ENCODE measurements around the gene EVX2. TPM values are rescaled to one million over a fixed set of nuclear protein-coding genes. Genes with fewer than 3 reads are reported as not detected.

The EVX2 gene
- total and polyA plus RNA-seq, 2 of the 13 experiments (the other 11 are each of a cell fraction or from before 2014, with no cell fraction given) = not detected

DNA sequence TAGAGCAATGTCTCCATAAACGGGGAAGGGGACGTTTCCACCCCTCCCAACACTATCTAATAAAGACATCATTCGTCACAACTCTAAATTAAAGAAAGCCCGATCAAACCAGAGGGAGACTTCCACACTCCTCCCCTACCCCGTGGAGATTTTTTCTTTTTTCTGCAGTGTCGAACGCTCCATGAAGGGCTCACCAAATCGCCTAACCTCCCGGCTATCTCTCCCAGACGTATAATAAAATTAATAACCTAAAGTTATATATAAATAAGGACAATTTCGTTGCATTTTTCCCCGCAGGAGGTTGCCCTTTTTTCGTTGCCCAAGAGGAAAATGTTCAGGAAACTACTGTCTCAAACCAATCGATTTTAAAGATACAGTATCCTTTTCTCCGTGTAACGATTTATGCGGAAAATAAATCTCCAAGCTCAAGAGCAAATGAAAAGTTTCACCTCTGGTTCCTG, 2.4 kb downstream of the EVX2 start:
- intact Hi-C loops (cut with micrococcal nuclease; ENCODE audit: unreplicated experiment) = no loop called here
- BruUV-seq (replicated peaks) = no TSS peak
- peaks cover 9% of the 10 kb centered on the region; the same call in 1 of the 2 replicates for H3K4me1 ChIP-seq (ENCODE audit: insufficient read depth, low read length)
- in situ Hi-C loops (cut with HindIII; ENCODE audit: extremely low pct_ligation_motif_present, low pct_unique_long_range_greater_than_20kb) = no loop called here
- H3K9ac ChIP-seq (ENCODE audit: insufficient read depth, low read depth, low read length) = no peak overlapping the region
- 44% methylated on average over 17 of the region's 17 CpGs for WGBS (ENCODE audit: low lambda C conversion rate)
- ATAC-seq (no peak), FAIRE-seq (no peak), DNase-seq (ENCODE audit: low spot score) (no peak)
- no peak for TF ChIP-seq ZNF460 (CRISPR knock-in tag; IDR thresholded peaks at IDR 0.05; ENCODE audit: borderline replicate concordance)
- TF ChIP-seq KDM3A (CRISPR knock-in tag; IDR thresholded peaks at IDR 0.05; ENCODE audit: low read depth) = no peak
- TF ChIP-seq, protein P1, sequence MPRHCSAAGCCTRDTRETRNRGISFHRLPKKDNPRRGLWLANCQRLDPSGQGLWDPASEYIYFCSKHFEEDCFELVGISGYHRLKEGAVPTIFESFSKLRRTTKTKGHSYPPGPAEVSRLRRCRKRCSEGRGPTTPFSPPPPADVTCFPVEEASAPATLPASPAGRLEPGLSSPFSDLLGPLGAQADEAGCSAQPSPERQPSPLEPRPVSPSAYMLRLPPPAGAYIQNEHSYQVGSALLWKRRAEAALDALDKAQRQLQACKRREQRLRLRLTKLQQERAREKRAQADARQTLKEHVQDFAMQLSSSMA (CRISPR knock-in tag; IDR thresholded peaks at IDR 0.05) = no peak
- no peak for TF ChIP-seq KDM2A (CRISPR knock-in tag; IDR thresholded peaks at IDR 0.05; ENCODE audit: borderline replicate concordance, low read depth)
- no peak for TF ChIP-seq ZNF672 (CRISPR knock-in tag; IDR thresholded peaks at IDR 0.05)
- no peak for TF ChIP-seq TOPORS (CRISPR knock-in tag; IDR thresholded peaks at IDR 0.05)
- TF ChIP-seq, protein P2, sequence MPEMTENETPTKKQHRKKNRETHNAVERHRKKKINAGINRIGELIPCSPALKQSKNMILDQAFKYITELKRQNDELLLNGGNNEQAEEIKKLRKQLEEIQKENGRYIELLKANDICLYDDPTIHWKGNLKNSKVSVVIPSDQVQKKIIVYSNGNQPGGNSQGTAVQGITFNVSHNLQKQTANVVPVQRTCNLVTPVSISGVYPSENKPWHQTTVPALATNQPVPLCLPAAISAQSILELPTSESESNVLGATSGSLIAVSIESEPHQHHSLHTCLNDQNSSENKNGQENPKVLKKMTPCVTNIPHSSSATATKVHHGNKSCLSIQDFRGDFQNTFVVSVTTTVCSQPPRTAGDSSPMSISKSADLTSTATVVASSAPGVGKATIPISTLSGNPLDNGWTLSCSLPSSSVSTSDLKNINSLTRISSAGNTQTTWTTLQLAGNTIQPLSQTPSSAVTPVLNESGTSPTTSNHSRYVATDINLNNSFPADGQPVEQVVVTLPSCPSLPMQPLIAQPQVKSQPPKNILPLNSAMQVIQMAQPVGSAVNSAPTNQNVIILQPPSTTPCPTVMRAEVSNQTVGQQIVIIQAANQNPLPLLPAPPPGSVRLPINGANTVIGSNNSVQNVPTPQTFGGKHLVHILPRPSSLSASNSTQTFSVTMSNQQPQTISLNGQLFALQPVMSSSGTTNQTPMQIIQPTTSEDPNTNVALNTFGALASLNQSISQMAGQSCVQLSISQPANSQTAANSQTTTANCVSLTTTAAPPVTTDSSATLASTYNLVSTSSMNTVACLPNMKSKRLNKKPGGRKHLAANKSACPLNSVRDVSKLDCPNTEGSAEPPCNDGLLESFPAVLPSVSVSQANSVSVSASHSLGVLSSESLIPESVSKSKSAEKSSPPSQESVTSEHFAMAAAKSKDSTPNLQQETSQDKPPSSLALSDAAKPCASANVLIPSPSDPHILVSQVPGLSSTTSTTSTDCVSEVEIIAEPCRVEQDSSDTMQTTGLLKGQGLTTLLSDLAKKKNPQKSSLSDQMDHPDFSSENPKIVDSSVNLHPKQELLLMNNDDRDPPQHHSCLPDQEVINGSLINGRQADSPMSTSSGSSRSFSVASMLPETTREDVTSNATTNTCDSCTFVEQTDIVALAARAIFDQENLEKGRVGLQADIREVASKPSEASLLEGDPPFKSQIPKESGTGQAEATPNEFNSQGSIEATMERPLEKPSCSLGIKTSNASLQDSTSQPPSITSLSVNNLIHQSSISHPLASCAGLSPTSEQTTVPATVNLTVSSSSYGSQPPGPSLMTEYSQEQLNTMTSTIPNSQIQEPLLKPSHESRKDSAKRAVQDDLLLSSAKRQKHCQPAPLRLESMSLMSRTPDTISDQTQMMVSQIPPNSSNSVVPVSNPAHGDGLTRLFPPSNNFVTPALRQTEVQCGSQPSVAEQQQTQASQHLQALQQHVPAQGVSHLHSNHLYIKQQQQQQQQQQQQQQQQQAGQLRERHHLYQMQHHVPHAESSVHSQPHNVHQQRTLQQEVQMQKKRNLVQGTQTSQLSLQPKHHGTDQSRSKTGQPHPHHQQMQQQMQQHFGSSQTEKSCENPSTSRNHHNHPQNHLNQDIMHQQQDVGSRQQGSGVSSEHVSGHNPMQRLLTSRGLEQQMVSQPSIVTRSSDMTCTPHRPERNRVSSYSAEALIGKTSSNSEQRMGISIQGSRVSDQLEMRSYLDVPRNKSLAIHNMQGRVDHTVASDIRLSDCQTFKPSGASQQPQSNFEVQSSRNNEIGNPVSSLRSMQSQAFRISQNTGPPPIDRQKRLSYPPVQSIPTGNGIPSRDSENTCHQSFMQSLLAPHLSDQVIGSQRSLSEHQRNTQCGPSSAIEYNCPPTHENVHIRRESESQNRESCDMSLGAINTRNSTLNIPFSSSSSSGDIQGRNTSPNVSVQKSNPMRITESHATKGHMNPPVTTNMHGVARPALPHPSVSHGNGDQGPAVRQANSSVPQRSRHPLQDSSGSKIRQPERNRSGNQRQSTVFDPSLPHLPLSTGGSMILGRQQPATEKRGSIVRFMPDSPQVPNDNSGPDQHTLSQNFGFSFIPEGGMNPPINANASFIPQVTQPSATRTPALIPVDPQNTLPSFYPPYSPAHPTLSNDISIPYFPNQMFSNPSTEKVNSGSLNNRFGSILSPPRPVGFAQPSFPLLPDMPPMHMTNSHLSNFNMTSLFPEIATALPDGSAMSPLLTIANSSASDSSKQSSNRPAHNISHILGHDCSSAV (CRISPR knock-in tag; IDR thresholded peaks at IDR 0.05; ENCODE audit: borderline replicate concordance) = no peak
- no peak for TF ChIP-seq TGIF2 (CRISPR knock-in tag; IDR thresholded peaks at IDR 0.05)
- no peak for TF ChIP-seq SNRNP70 (IDR thresholded peaks at IDR 0.05; ENCODE audit: low read depth, low read length)
- TF ChIP-seq ZNF430 (CRISPR knock-in tag; IDR thresholded peaks at IDR 0.05) = no peak
- TF ChIP-seq SALL2 (CRISPR knock-in tag; IDR thresholded peaks at IDR 0.05) = no peak
- TF ChIP-seq, protein P3, sequence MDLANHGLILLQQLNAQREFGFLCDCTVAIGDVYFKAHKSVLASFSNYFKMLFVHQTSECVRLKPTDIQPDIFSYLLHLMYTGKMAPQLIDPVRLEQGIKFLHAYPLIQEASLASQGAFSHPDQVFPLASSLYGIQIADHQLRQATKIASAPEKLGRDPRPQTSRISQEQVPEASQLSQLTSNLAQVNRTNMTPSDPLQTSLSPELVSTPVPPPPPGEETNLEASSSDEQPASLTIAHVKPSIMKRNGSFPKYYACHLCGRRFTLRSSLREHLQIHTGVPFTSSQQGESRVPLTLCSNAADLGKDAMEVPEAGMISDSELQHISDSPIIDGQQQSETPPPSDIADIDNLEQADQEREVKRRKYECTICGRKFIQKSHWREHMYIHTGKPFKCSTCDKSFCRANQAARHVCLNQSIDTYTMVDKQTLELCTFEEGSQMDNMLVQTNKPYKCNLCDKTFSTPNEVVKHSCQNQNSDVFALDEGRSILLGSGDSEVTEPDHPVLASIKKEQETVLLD (CRISPR knock-in tag; IDR thresholded peaks at IDR 0.05; ENCODE audit: low read depth) = no peak
- no peaks in the 10 kb centered on the region for H3K9me3 ChIP-seq (ENCODE audit: low read length)
- no peak overlapping the region for H3K4me2 ChIP-seq (ENCODE audit: low read depth, low read length)
- ChIA-PET POLR2A (no interaction called here), CTCF (ENCODE audit: low intra/inter-chr PET ratio, low total read pairs) (no interaction called here)
- H3K27ac ChIP-seq (ENCODE audit: extremely low read length, insufficient read depth, low read length) = no peak overlapping the region
- no peaks in the 10 kb centered on the region for H3K79me2 ChIP-seq (ENCODE audit: insufficient read depth, low read length)
- no peak overlapping the region for H3K4me3 ChIP-seq (replicated peaks in 1 of 3; ENCODE audit: insufficient read depth in 1 of 3, low read depth in 2 of 3, low read length in 3 of 3)
- H4K20me1 ChIP-seq (ENCODE audit: insufficient read depth, low read length) = no peaks in the 10 kb centered on the region
- peaks cover 7 to 74% of the 10 kb centered on the region in 2 experiments; a peak in 4 of 5 replicates for H3K27me3 ChIP-seq (ENCODE audit: control insufficient read depth in 1 of 2, insufficient read depth in 2 of 2, low read length in 2 of 2)
- H3K36me3 ChIP-seq (replicated peaks in 1 of 2; ENCODE audit: control insufficient read depth in 1 of 2, insufficient read depth in 2 of 2, low read length in 2 of 2) = no peaks in the 10 kb centered on the region
- H2AFZ ChIP-seq (ENCODE audit: low read length) = no peak overlapping the region

All from HepG2 (cell line).